Gastroesophageal sphincter (tissue), 4 donors: Measurements from ENCODE around the gene GARIN5A. TPM values are rescaled to one million over a fixed set of nuclear protein-coding genes. Genes with fewer than 3 reads are reported as not detected.

Source experiments
- ATAC-seq: fragments of 150-250 bp; one replicate; pipeline ENCODE4 v1.9.1; 2016; ENCODE audit warnings: mild to moderate bottlenecking, moderate library complexity
- H3K27ac ChIP-seq, 4 donors: fragments of 200-600 bp; sonication (generic) in 3 of 4; 1 replicate in 3 of 4; 2 replicates in 1 of 4; pipeline ENCODE4 v1.5.1; 2016 to 2019
- H3K27me3 ChIP-seq: fragments of 200-600 bp; sonication (generic); one replicate; pipeline ENCODE4 v1.5.1; 2019
- H3K36me3 ChIP-seq, 2 donors: fragments of 200-600 bp; sonication (generic); one replicate each; pipeline ENCODE4 v1.5.1; 2019; ENCODE audit warnings: control low read depth in 1 of 2
- H3K4me1 ChIP-seq, 3 donors: fragments of 200-600 bp; sonication (generic); 1 replicate in 2 of 3; 2 replicates in 1 of 3; pipeline ENCODE4 v1.5.1; 2016 to 2019; ENCODE audit warnings: control low read depth in 2 of 3
- H3K4me3 ChIP-seq, 2 donors: fragments of 200-600 bp; sonication (generic); one replicate each; pipeline ENCODE4 v1.5.1; 2019; ENCODE audit warnings: mild to moderate bottlenecking in 1 of 2, moderate library complexity in 1 of 2
- H3K9me3 ChIP-seq, 3 donors: fragments of 200-600 bp; sonication (generic); one replicate each; pipeline ENCODE4 v1.5.1; 2017 to 2019; ENCODE audit warnings: control low read depth in 2 of 3
- EP300 ChIP-seq: sonication (generic); formaldehyde crosslinking; IDR thresholded peaks from one replicate; pipeline ENCODE4 v1.6.1; 2017; ENCODE audit warnings: antibody characterized with exemption, mild to moderate bottlenecking
- POLR2A ChIP-seq, 2 donors: fragments of 450-650 bp; IDR thresholded peaks; one replicate each; pipeline ENCODE4 v1.6.1; 2017; ENCODE audit warnings: antibody characterized with exemption in 2 of 2, mild to moderate bottlenecking in 2 of 2, moderate library complexity in 1 of 2
- POLR2AphosphoS5 ChIP-seq: sonication (generic); formaldehyde crosslinking; IDR thresholded peaks from one replicate; pipeline ENCODE4 v1.6.1; 2017; ENCODE audit warnings: antibody characterized with exemption
- WGBS, 2 donors: methylation state at CpG; one replicate each; pipeline ENCODE4 v1.1.5; 2018; ENCODE audit warnings: low coverage in 1 of 2; 5-methylcytosine and 5-hydroxymethylcytosine counted together
- total RNA-seq, 4 donors: library from RNA; depleted of rRNA; stranded (reverse); fragments of >200 nt; gene quantifications; one replicate each; pipeline ENCODE4 v1.1.0, GENCODE V29; 2016
- TF ChIP-seq, protein P1 (sequence below), 4 experiments: fragments of 200-600 bp in 2 of 4; fragments of 450-650 bp in 2 of 4; sonication (generic) in 1 of 4; IDR thresholded peaks; one replicate each; pipeline ENCODE4 v1.5.1; 2017 to 2019; ENCODE audit warnings: antibody characterized with exemption in 4 of 4, mild to moderate bottlenecking in 2 of 4, moderate library complexity in 2 of 4

GARIN5A gene
- total RNA-seq, 4 donors from 2014 or later: 0.78 to 1.7 TPM; not detected in 2

DNA sequence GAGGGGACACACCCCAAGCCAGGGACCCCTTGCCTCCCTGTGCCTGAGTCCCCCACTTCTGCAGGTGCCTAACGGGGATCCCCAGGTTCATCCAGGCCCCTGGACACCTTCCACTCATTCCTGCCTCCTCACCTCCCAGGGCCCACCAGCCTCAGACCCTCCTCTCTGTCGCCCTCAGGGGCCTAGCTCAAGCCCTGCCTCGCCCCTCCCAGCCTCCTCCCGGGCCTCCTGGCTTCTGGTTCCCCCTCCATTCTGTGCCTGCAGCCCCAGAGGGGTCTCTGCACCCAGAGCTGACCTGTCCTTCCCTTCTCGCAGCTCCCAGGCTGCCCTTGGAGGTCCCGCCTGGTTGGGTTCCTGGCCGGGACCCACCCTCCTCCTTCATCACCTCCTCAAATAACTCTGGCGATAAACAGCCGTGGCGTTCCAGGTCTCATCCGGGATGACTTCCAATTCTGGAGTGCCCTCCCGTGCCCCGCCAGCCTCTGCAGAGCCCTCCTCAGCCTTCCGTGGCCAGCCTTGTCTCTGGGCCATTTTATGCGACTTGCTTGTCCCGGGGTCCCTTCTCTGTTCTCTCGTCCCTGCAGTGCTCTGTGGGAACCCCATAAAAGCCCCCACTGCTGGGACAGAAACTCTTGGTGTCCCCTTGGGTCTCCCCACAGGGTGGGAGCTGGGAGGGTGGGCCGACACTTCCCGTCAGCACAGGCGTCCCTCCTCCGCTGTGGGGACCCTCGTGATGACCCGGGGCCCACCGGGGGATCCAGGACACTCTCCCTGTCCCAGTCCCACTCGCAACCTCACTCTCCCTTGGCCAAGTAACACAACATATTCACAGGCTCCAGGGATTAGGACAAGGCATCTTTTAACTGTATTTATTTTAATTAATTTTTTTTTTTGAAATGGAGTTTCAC is 25.2 kb upstream of the GARIN5A start:
- no peaks in the 10 kb centered on the region for H3K9me3 ChIP-seq
- WGBS, 2 donors: 33 to 57% methylated on average over 2 to 6 of the region's 25 CpGs
- no peak overlapping the region for H3K27ac ChIP-seq
- H3K4me3 ChIP-seq: no peak overlapping the region
- TF ChIP-seq, protein P1, sequence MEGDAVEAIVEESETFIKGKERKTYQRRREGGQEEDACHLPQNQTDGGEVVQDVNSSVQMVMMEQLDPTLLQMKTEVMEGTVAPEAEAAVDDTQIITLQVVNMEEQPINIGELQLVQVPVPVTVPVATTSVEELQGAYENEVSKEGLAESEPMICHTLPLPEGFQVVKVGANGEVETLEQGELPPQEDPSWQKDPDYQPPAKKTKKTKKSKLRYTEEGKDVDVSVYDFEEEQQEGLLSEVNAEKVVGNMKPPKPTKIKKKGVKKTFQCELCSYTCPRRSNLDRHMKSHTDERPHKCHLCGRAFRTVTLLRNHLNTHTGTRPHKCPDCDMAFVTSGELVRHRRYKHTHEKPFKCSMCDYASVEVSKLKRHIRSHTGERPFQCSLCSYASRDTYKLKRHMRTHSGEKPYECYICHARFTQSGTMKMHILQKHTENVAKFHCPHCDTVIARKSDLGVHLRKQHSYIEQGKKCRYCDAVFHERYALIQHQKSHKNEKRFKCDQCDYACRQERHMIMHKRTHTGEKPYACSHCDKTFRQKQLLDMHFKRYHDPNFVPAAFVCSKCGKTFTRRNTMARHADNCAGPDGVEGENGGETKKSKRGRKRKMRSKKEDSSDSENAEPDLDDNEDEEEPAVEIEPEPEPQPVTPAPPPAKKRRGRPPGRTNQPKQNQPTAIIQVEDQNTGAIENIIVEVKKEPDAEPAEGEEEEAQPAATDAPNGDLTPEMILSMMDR (IDR thresholded peaks at IDR 0.05): no peak
- TF ChIP-seq POLR2A (IDR thresholded peaks at IDR 0.05): no peak
- no peak for TF ChIP-seq POLR2AphosphoS5
- no peak for TF ChIP-seq EP300
- no peak for ATAC-seq
- peaks cover 0 to 13% of the 10 kb centered on the region in 2 donors for H3K36me3 ChIP-seq
- peaks cover 0 to 20% (median 0%) of the 10 kb centered on the region in 3 donors for H3K4me1 ChIP-seq
- no peaks in the 10 kb centered on the region for H3K27me3 ChIP-seq

DNA sequence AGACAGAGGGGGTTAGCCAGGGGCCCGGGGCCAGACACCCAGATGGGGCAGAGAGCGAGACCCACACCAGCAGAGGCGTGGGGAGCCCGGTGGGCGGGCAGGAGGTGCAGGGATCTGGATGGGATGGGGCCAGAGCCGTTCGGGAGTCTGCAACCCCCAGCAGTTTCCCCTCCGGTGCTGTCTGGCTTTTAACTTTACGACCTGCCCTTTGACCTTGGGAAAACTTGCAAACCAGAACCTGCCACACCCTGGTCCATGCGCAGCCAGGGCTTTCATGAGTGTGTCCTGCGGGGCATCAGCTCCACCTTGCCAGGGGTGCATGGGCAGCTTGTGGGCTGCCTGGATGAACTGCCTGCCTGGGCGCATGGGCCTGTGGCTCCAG is 24.5 kb upstream of the GARIN5A start:
- H3K36me3 ChIP-seq: peaks cover 0 to 10% of the 10 kb centered on the region in 2 donors
- no peaks in the 10 kb centered on the region for H3K9me3 ChIP-seq
- 56 to 60% methylated on average over 2 to 7 of the region's 12 CpGs for WGBS, 2 donors
- ATAC-seq: no peak
- no peak for TF ChIP-seq POLR2AphosphoS5
- no peak for TF ChIP-seq POLR2A (IDR thresholded peaks at IDR 0.05)
- TF ChIP-seq, protein P1 (IDR thresholded peaks at IDR 0.05): no peak
- no peak for TF ChIP-seq EP300
- H3K4me3 ChIP-seq: no peak overlapping the region
- no peak overlapping the region for H3K27ac ChIP-seq
- H3K4me1 ChIP-seq: peaks cover 0 to 20% (median 0%) of the 10 kb centered on the region in 3 donors
- no peaks in the 10 kb centered on the region for H3K27me3 ChIP-seq

DNA sequence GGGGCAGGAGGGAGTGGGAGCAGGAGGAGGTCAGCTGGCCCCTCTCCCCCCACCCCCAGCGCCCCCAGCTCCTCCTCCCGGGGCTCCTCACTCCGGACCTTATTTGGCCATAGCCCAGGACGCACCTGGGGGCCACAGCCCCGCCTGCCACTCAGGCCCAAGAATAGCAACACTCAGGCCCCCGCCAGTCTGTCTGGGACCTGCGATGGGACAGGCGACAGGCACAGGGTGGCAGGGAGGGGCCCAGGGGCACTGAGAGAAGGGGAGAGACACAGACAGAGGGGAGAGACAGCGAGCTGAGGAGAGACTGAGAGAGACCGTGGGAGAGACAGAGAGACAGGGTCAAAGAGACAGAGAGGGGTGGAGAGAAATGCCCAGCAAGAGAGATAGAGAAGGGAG is 24.1 kb upstream of the GARIN5A start:
- H3K36me3 ChIP-seq: peaks cover 0 to 5% of the 10 kb centered on the region in 2 donors
- WGBS, 2 donors: 53 to 88% methylated on average over 2 of the region's 10 CpGs
- ATAC-seq: no peak

DNA sequence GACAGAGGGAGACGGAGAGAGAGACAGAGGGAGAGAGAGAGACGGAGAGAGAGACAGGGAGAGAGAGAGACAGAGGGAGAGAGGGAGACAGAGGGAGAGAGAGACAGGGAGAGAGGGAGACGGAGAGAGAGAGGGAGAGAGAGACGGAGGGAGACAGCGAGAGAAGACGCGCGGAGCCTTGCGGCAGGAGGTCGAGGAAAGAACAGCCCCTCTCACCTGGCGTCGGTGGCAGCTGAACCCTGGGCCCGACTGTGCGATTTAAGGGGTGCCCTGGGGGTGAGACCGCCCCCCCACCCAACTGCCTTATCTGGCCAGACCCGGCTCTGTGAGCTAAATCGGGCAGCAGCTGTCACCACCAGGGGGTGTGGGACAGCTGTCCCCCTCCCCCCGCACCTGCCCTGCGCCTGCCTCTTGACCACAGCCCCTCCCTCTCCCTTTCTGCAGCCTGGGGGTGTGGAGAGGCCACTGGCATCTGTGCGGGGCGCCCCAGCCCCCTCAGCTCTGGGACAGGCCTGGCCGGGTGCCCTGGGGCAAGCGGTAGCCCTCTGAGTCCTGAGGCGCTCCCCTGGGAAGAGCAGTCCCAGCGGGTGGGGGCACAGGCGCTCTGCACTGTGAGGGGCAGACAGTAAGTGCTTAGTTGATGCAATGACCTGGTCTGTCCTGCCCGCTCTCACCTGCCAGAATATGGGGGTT is 23.6 kb upstream of the GARIN5A start:
- H3K4me1 ChIP-seq: peaks cover 0 to 20% (median 0%) of the 10 kb centered on the region in 3 donors
- H3K27ac ChIP-seq: no peak overlapping the region
- no peaks in the 10 kb centered on the region for H3K27me3 ChIP-seq
- H3K36me3 ChIP-seq: no peaks in the 10 kb centered on the region
- H3K4me3 ChIP-seq: no peak overlapping the region
- no peaks in the 10 kb centered on the region for H3K9me3 ChIP-seq
- ATAC-seq: no peak
- TF ChIP-seq EP300 (no peak), POLR2A (IDR thresholded peaks at IDR 0.05) (no peak), POLR2AphosphoS5 (no peak)
- TF ChIP-seq, protein P1 (IDR thresholded peaks at IDR 0.05): no peak
- WGBS, 2 donors: 23 to 26% methylated on average over 14 to 15 of the region's 27 CpGs

More for the DNA sequence above, 24.1 kb upstream of the GARIN5A start:
- no peak overlapping the region for H3K27ac ChIP-seq
- H3K27me3 ChIP-seq: no peaks in the 10 kb centered on the region
- H3K4me1 ChIP-seq: peaks cover 0 to 20% (median 0%) of the 10 kb centered on the region in 3 donors
- no peaks in the 10 kb centered on the region for H3K9me3 ChIP-seq
- no peak for TF ChIP-seq POLR2AphosphoS5
- H3K4me3 ChIP-seq: no peak overlapping the region

DNA sequence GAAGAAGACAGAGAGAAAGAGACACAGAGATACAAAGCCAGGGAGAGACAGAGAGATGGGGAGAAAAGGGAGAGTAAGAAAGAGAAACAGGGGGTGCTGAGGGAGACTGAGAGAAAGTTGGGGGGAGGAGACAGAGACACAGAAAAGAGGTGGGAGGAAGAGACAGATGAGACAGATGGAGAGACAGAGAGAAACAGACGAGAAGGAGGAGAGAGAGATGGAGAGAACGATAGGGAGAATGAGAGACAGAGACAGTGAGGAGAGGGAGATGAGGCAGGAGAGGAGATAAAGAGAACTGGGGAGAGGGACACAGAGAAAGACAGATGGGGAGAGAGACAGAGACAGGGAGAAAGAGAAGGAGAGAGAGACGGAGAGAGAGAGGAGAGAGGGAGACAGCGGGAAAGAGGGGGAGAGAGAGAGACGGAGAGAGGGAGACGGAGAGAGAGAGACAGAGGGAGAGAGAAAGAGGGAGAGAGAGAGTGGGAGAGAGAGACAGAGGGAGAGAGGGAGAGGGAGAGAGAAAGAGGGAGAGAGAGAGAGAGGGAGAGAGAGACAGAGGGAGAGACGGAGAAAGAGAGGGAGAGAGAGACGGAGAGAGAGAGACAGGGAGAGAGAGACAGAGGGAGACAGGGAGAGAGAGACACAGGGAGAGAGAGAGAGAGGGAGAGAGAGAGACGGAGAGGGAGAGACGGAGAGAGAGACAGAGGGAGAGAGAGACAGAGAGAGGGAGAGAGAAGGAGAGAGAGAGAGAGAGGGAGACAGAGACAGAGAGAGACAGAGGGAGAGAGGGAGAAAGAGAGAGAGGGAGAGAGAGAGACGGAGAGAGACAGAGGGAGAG is 21.8 kb upstream of the GARIN5A start:
- H3K27ac ChIP-seq: no peak overlapping the region
- H3K9me3 ChIP-seq: no peaks in the 10 kb centered on the region
- H3K27me3 ChIP-seq: no peaks in the 10 kb centered on the region
- no peaks in the 10 kb centered on the region for H3K36me3 ChIP-seq
- no peak overlapping the region for H3K4me3 ChIP-seq
- H3K4me1 ChIP-seq: peaks cover 0 to 20% (median 0%) of the 10 kb centered on the region in 3 donors
- ATAC-seq: no peak
- TF ChIP-seq, protein P1 (IDR thresholded peaks at IDR 0.05): no peak
- TF ChIP-seq POLR2A (IDR thresholded peaks at IDR 0.05): no peak
- no peak for TF ChIP-seq POLR2AphosphoS5
- no peak for TF ChIP-seq EP300
- 72 to 76% methylated on average over 5 to 11 of the region's 11 CpGs for WGBS, 2 donors
